Stimulated activated memory B cell treated with anti-CD40 and anti-IgM and Interleukin-4, amounts not matched to agents 10 μg/mL and 1 μg/mL and 100 μg/mL, for 72 hours (primary cell): Measurements from ENCODE around the gene YAP1.

Experiments
- ATAC-seq: fragments of 150-1000 bp; cut with Tn5 transposase; 2 replicates; pipeline ENCODE4 v1.10.0; 2021
- H3K27ac Mint-ChIP-seq: one replicate; pipeline ENCODE4 v1.8.0; 2022; ENCODE audit warnings: mild to moderate bottlenecking, mixed read lengths
- H3K27me3 Mint-ChIP-seq: one replicate; pipeline ENCODE4 v1.8.0; 2022; ENCODE audit warnings: mixed read lengths
- H3K36me3 Mint-ChIP-seq: one replicate; pipeline ENCODE4 v1.8.0; 2022; ENCODE audit warnings: mixed read lengths
- H3K4me1 Mint-ChIP-seq: one replicate; pipeline ENCODE4 v1.8.0; 2022; ENCODE audit warnings: mixed read lengths
- H3K4me3 Mint-ChIP-seq: one replicate; pipeline ENCODE4 v1.8.0; 2022; ENCODE audit warnings: mild to moderate bottlenecking, moderate library complexity, mixed read lengths
- H3K9me3 Mint-ChIP-seq: one replicate; pipeline ENCODE4 v1.8.0; 2022; ENCODE audit warnings: mixed read lengths

Gene YAP1

DNA sequence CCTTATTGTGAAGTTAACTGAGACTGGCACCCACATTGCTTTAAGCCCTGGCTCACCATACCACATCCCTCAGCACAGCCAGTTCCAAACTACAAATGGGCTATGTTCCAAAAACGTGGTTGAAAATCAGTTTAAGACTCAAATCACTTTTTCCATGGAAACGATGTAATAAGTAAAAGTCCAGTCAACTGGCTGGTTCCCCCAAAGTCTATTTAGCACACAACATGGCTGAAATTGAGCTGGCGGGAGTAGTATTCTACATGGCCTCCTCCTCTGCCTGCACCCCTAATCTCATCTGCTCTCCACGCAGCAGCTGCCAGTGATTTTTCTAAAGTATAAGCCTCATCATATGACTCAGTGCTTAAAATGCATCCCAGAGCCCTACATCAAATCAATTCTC is 166.1 kb downstream of the YAP1 start:
- no peak overlapping the region for H3K27ac Mint-ChIP-seq
- H3K4me1 Mint-ChIP-seq: no peaks in the 10 kb centered on the region
- no peak overlapping the region for H3K4me3 Mint-ChIP-seq
- H3K27me3 Mint-ChIP-seq: peaks cover 49% of the 10 kb centered on the region
- no peak for ATAC-seq
- no peaks in the 10 kb centered on the region for H3K36me3 Mint-ChIP-seq
- no peaks in the 10 kb centered on the region for H3K9me3 Mint-ChIP-seq

DNA sequence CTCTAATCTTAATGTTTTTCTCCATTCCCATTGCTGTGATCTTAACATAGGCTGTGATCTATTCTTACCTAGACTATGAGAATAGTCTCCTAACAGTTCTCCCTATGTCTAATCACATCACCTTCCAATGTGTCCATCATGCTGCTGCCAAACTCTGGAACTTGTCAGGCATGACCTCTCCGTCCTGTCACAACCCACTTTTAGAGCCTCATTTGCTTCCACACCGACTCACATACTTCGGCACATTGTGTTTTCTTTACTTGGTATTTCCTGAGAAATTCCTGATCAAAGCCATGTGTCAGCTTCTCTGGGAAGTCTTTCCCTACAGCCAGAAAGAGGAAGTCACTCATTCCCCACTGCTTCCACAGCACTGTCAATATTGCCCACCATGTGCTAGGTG is 166.5 kb downstream of the YAP1 start:
- Mint-ChIP-seq H3K9me3 (no peaks in the 10 kb centered on the region), H3K27ac (no peak overlapping the region), H3K36me3 (no peaks in the 10 kb centered on the region), H3K4me3 (no peak overlapping the region), H3K27me3 (peaks cover 45% of the 10 kb centered on the region), H3K4me1 (no peaks in the 10 kb centered on the region)
- no peak for ATAC-seq

DNA sequence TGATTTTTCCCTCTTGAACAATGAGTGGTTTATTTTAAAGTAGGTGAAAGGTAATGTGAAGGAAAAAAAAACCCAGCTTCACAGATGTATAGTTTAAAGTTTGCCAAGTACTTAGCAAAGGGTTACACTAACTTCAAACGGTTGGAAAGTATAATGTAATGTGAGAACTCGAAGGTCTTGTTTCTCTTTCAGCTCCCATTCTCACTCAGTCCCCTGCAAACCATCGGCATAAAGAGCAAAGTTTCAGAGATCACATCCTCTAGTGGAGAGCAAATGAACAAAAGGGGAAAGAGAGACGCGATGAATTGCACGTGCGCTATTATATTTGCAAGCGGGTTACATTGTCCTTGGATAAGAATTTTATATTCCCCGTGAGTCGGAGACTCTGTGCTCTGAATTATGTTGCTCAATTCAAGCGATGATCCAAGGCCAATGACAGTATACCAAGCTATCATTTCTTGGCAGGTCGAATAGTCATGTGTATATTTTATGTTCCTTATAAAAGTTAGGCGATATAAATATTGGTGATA is 169.5 kb downstream of the YAP1 start:
- no peak overlapping the region for H3K4me3 Mint-ChIP-seq
- no peaks in the 10 kb centered on the region for H3K4me1 Mint-ChIP-seq
- H3K27ac Mint-ChIP-seq: no peak overlapping the region
- no peaks in the 10 kb centered on the region for H3K9me3 Mint-ChIP-seq
- H3K36me3 Mint-ChIP-seq: no peaks in the 10 kb centered on the region
- ATAC-seq: peak; percentile 69
- H3K27me3 Mint-ChIP-seq: peaks cover 26% of the 10 kb centered on the region

DNA sequence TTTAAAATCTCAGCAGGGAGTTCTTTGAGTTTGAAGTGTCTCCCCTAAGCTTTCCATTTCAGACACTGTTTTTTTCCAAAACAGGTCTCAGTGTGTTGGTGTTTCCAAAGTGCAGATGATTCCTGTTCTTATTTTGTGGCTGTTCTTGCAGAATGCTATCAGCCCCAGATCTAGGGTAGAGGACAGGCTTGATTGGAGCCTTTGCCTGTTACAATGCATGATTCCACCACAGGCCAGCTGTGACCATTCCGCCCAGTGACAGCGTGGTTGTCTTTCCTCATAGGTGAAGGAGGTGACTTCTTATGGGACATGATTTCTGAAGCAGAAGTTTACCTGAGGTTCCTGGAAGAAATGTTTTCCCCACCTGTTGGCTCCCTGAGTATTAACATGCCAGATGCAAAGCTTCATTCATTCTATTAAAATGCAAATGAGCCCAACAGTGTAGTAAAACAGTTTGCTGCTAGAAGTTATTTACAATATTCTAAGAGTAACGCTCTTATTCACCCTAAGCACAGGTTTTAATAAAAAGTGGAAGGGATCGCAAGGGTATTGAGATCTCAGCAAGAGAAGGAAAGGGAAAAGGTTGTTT is 170.1 kb downstream of the YAP1 start:
- Mint-ChIP-seq H3K4me1 (no peaks in the 10 kb centered on the region), H3K4me3 (no peak overlapping the region), H3K27me3 (peaks cover 23% of the 10 kb centered on the region), H3K27ac (no peak overlapping the region), H3K36me3 (no peaks in the 10 kb centered on the region), H3K9me3 (no peaks in the 10 kb centered on the region)
- ATAC-seq: no peak
